T-helper 1 cell (primary cell): Measurements from ENCODE around the gene SRMS.
"Not testable (repeated sequence)": the region's sequence is repeated elsewhere in the genome, so short reads cannot be mapped to it uniquely, and the experiment has no call there.

Source experiments
- DNase-seq, 5 donors: peaks; one replicate each; pipeline ENCODE4 v3.0.0-alpha.2; 2012 to 2020

SRMS gene

GRCh38 chr20:63578224-63579016 lies 30.9 kb upstream of the SRMS start:
- DNase-seq = no peak

DNA sequence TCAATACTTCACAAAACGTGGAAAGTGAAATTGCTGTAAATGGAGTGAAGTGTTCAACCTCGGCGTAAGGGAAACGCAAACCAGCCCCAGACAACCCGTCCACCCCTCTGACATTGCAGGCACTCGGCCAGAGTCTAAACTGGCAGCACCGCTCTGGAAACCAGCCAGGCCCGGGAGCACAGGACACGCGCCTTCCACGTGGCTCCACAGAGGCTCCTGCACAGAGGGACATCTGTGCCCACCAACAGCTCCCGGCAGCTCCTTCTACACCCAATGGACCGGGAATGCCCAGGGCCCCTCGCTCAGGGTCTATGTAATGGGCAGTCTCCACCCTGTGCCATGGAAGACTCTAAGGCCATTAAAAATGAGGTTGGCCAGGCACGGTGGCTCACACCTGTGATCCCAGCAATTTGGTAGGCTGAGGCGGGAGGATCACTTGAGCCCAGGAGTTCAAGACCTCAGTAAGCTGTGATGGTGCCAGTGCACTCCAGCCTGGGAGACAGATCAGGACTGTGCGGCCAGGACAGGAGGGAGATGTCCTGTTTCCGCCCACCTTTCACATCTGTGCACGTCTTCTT lies 29.9 kb upstream of the SRMS start:
- DNase-seq = no peak

GRCh38 chr20:63576311-63576710 lies 28.8 kb upstream of the SRMS start:
- no peak for DNase-seq

DNA sequence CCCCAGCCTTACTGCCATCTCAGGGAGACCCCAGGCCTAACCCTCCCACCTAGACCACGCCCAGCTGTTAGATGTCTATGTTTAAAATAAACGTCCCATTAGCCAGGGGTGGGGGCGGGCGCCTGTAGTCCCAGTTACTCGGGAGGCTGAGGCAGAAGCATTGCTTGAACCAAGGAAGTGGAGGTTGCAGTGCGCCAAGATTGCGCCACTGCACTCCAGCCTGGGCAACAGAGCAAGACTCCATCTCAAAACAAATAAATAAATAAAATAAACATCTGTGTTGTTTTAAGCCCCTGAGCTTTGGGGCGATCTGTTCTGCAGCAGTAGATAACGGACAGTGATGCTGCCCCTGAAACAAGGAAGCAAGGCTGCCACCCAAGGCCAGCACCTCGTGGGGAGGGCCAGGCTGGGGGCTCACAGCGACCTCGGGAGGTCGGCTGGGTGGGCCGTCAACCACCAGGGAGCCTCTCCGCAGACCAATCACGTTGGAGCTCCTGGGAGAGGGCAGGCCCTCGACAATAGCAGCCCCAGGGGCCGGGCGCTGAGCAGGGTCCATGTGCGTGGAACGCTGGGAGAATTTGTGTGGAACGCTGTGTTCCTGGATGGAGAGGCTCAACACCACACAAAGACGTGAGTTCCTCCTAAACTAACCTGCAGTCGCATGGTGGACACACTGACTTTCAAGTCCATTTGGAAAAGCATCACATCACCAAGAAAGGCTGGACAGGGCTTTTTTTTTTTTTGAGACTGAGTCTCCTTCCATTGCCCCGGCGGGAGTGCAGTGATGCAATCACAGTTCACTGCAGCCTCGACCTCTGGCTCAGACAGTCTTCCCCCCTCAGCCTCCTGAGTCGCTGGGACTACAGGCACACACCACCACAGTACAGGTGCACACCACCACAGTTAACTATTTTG lies 27.5 kb upstream of the SRMS start:
- no peak for DNase-seq

DNA sequence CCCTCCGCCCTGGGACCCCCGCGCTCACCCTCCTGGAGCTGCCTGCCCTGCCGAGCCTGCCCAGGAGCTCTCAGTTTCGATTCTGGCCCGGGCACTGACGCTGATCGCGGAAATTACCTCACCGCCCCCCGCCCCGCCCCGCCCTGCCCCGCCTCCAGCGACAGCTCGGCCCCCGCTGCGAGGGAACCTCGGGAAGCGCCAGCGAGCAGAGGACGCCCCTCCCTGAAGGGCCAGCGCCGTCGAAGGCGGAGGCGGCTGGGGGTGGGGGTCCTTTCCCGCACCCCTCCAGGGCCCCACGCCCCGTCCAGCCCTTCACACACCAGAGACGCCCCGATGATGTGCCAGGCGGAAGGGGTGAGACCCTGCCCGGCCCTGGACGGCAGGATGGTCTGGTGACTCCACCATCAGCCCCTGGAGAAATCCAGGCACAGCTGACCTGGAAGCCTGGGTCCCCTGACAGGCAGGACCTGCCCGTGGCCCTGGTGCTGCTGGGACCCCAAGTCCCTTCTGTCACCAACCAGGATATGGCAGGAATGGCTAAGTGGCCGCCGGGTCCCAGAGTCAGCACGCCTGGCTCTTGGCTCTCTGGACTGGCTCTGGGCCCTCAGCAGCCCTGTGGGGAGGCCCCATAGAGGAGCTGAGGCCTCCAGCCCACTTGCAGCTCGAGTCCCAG lies 26.7 kb upstream of the SRMS start, which contains the start of gene HELZ2:
Gene HELZ2, minus strand, starts transcription at position 84 of the 673 bp plus-strand sequence. CDS start 1,854 bp downstream, outside the sequence.
- peak; percentile 51 to 63 (median 60) for DNase-seq

GRCh38 chr20:63573647-63574131 lies 26.1 kb upstream of the SRMS start:
- DNase-seq = no peak

DNA sequence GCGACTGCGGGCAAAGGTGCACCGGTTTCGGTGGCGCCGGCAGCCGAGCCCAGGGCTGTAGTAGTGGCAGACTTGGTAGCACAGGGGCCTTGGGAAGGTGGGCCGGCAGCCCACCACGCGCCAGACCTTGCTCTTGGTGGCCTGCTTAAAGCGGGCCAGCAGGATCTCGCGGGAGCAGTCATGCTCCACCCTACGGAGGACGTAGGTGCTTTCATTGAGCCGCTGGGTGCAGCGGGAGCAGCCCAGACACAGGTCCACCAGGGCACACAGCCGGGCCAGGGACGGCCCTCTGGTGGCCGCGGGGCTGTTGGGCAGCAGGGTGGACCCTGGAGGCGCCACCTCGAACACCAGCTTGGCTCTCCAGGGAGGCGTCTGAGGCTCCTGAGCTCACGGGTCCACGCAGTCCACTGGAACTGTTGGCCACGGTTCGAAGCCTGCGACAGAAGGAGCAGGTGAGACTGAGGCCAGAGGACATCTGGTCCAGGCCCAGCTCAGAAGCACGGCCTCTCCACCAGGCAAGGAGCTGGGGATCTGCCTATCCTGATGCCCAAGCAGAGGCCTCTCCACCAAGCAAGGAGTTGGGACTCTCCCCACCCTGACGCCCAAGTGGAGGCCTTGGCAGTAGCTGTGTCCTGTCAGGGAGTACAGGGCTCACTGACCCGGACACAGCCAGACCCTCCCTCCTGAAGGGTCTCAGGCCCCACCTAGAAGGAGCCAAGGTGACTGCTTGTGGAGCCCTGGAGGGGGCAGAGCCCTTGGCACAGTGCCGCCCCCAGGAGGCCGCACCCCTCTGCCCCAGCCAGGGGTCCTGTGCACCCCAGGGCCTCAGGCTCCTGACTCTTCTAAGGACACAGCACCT lies 25.5 kb upstream of the SRMS start:
- no peak for DNase-seq

DNA sequence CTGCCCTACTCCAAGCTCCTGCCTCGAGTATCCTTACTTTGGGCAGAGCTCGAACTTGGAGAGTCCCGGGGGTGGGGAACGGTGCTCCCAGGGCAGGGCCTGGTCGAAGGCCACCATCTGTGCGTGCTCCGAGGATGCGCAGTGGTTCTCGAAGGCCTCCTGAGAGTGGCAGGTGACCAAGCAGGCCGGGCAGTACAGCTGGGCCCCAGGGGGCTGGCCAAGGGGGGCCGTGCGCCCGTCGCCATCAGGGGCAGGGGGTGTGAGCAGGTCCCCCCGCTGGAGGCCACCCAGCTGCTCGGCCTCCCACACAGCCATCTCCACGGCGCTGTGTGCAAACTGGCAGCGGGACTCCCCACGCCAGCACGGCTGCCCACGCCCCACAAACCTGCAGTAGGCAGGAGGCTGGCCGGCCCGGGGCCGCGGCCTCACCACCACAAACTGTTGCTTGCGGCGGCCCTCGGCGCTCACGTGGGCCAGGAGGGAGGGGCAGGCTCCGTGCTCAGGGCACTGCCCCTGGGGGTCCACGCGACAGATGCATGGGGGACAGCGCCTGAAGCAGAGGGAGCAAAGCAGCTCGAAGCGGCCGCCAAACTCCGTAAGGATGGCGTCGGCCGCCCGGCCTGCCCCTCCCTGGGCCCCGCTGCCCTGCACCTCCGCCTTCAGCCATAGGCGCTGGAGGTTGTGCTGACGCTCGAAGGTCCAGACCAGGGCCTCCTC lies 24.7 kb upstream of the SRMS start:
- no peak for DNase-seq

DNA sequence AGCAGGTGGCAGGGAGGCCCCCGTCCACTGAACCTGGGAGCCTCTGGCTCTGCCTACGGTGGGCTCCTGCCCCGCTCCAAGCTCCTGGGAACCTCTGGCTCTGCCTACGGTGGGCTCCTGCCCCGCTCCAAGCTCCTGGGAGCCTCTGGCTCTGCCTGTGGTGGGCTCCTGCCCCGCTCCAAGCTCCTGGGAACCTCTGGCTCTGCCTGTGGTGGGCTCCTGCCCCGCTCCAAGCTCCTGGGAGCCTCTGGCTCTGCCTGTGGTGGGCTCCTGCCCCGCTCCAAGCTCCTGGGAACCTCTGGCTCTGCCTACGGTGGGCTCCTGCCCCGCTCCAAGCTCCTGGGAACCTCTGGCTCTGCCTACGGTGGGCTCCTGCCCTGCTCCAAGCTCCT lies 23.5 kb upstream of the SRMS start:
- DNase-seq = not testable (repeated sequence)

- no peak for DNase-seq
These were observed 22.9 kb upstream of the SRMS start for GRCh38 chr20:63570281-63571086.

DNA sequence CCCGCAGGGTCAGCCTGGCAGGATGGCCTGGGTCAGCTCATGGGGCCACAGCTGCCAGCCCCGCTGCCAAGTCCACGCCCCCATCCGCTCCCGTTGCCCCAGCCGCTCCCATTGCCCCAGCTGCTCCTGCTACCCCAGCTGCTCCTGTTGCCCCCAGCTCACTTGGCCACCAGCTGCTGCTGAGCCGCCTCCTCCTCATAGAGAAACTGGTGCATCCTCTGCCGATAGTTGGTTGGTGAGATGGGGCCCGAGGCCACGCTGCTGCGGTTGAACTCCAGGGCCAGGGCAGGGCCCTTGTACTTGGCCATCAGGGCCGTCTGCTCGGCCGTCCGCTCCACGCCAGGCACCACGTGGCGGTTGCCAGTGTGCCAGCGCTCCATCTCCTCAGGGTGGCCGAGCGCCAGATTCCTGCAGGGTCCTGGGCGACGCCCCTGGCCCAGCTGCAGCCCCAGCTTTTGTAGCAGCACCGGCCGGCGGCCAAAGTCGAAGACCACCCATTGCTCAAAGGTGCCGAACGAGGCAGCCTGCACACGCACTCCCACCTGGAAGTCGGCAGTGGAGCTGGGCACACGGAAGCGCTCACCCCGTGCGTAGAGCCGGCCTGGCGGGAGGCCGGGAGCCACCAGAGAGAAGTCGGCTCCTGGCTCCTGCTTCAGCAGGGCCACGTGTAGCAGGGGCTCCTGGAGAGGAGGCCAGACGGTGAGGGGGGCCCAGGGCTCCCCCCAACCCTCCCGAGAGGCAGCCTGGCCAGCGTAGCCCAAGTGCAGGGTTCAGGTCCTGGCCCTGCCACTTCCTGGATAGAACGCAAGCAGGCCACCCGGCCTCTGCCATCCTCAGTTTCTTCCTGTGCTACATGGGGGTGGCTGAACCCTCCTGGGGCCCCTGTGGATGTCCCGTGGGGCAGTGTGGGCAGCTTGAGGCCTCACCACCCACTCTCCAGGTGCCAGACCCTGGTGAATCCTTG lies 21.7 kb upstream of the SRMS start:
- DNase-seq = no peak

DNA sequence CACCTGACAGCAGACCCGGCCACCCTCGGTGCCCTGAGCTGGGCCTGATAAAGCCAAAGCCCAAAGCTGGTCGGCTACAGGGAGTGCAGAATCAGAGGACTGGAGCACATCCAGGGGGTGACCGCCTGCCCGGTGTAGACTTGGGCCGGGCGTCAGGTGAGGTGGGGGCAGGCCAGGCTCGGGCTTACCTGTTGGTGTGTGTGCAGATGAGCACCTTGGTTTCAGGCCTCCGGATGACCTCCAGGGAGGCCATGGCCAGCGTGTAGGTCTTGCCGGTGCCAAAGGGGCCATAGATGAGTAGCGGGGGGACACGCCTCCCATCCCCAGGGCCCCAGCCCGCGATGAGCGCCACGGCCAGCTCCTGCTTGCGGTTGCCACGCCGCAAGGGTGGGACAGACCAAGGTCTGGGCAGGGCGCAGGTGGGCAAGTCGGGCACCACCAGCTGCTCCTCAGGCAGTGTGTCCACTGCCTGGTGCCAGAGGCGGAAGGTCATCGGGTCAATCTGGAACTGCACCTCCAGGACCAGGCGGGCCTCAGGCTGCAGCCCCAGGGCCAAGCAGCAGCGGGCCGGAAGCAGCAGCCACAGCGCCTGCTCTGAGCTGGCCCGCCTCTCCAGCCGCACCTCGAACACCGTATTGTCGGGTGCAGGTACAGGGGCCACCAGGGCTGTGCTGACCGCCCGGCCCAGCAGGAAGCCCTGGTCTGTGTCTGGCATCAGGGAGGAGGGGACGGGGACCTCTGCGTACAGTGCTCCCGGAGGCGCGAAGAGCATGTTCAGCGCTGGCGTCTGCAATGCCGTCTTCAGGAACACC lies 20.8 kb upstream of the SRMS start:
- DNase-seq = no peak

- peak in 4 of 5 donors; percentile 25 to 75 (median 38) for DNase-seq
These were observed 20.0 kb upstream of the SRMS start for GRCh38 chr20:63567386-63568169.

GRCh38 chr20:63567136-63567385 lies 19.5 kb upstream of the SRMS start:
- DNase-seq = no peak

- DNase-seq = no peak
These were observed 19.0 kb upstream of the SRMS start for GRCh38 chr20:63566395-63567135.

- DNase-seq = no peak
These were observed 18.3 kb upstream of the SRMS start for GRCh38 chr20:63565699-63566335.
